ENCODE measurements around the gene PEX11B. TPM values are rescaled to one million over a fixed set of nuclear protein-coding genes. Genes with fewer than 3 reads are reported as not detected.

PEX11B gene
- polyA plus RNA-seq, 1 of the 3 experiments (the other 2 are of a cell fraction): 26.1 TPM

GRCh38 chr1:145917595-145917994 is 922 bp downstream of the PEX11B start:
- Histone ChIP-seq H3F3A (replicated peaks; ENCODE audit: insufficient read depth) (peaks cover 23% of the 10 kb centered on the region), H3K9me3 (no peaks in the 10 kb centered on the region), H3K36me3 (replicated peaks in 1 of 2; ENCODE audit: control insufficient read depth in 1 of 2, insufficient read depth in 2 of 2, low read length in 1 of 2) (peaks cover 21 to 27% of the 10 kb centered on the region in 2 experiments), H3K9me2 (no peaks in the 10 kb centered on the region), H3K27ac (ENCODE audit: low read depth in 2 of 2, low read length in 1 of 2) (no peak overlapping the region), H4K20me1 (ENCODE audit: insufficient read depth) (no peaks in the 10 kb centered on the region), H3K4me1 (ENCODE audit: control insufficient read depth in 1 of 2, insufficient read depth in 2 of 2, low read depth in 1 of 2, low read length in 1 of 2) (peaks cover 0 to 18% of the 10 kb centered on the region in 2 experiments; a peak in 2 of 4 replicates), H3K27me3 (ENCODE audit: insufficient read depth) (no peaks in the 10 kb centered on the region), H3K4me3 (ENCODE audit: low read depth in 2 of 2, low read length in 1 of 2) (peak overlapping the region; percentile 83 to 86), H2AFZ (ENCODE audit: low read depth) (peak overlapping the region; percentile 86; the same call in 1 of the 2 replicates), H3K4me2 (peak overlapping the region; percentile 91), H3K9ac (peak overlapping the region; percentile 80), H3K79me2 (ENCODE audit: insufficient read depth) (peaks cover 19% of the 10 kb centered on the region; the same call in 1 of the 2 replicates)
- POLR2A ChIA-PET: interaction anchor here (2.3 kb wide), 1 partner anchor 10 kb away, joined by 19 read pairs; the partner anchor contains the start of gene RBM8A
- CTCF ChIA-PET: interaction anchor here (2.4 to 16.4 kb wide), 4 partner anchors 9 to 73 kb away, joined by 7 to 281 read pairs (median 12); partner anchors contain the start of genes ITGA10, NUDT17 and RBM8A
- WGBS (ENCODE audit: low lambda C conversion rate): 86% methylated on average over 5 of the region's 5 CpGs
- DNase-seq: no peak
- TF ChIP-seq TEAD4 (IDR thresholded peaks at IDR 0.05; ENCODE audit: borderline replicate concordance, insufficient read depth) (no peak), FOXJ3 (CRISPR knock-in tag; IDR thresholded peaks at IDR 0.05) (no peak), CHD2 (IDR thresholded peaks at IDR 0.05; ENCODE audit: low read length, partially characterized antibody) (no peak), JUND (IDR thresholded peaks at IDR 0.05) (no peak), SMC3 (IDR thresholded peaks at IDR 0.05; ENCODE audit: low read depth, low read length) (no peak)
- TF ChIP-seq, protein P1, sequence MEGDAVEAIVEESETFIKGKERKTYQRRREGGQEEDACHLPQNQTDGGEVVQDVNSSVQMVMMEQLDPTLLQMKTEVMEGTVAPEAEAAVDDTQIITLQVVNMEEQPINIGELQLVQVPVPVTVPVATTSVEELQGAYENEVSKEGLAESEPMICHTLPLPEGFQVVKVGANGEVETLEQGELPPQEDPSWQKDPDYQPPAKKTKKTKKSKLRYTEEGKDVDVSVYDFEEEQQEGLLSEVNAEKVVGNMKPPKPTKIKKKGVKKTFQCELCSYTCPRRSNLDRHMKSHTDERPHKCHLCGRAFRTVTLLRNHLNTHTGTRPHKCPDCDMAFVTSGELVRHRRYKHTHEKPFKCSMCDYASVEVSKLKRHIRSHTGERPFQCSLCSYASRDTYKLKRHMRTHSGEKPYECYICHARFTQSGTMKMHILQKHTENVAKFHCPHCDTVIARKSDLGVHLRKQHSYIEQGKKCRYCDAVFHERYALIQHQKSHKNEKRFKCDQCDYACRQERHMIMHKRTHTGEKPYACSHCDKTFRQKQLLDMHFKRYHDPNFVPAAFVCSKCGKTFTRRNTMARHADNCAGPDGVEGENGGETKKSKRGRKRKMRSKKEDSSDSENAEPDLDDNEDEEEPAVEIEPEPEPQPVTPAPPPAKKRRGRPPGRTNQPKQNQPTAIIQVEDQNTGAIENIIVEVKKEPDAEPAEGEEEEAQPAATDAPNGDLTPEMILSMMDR (IDR thresholded peaks at IDR 0.05): no peak
- TF ChIP-seq, protein P2, sequence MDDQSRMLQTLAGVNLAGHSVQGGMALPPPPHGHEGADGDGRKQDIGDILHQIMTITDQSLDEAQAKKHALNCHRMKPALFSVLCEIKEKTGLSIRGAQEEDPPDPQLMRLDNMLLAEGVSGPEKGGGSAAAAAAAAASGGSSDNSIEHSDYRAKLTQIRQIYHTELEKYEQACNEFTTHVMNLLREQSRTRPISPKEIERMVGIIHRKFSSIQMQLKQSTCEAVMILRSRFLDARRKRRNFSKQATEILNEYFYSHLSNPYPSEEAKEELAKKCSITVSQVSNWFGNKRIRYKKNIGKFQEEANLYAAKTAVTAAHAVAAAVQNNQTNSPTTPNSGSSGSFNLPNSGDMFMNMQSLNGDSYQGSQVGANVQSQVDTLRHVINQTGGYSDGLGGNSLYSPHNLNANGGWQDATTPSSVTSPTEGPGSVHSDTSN (IDR thresholded peaks at IDR 0.05): no peak

GRCh38 chr1:145916745-145917144 is 1.8 kb downstream of the PEX11B start:
- H3K9me2 ChIP-seq: no peaks in the 10 kb centered on the region
- H3K9ac ChIP-seq: no peak overlapping the region
- no peaks in the 10 kb centered on the region for H3K27me3 ChIP-seq (ENCODE audit: insufficient read depth)
- peaks cover 0 to 18% of the 10 kb centered on the region in 2 experiments; a peak in 2 of 4 replicates for H3K4me1 ChIP-seq (ENCODE audit: control insufficient read depth in 1 of 2, insufficient read depth in 2 of 2, low read depth in 1 of 2, low read length in 1 of 2)
- H3K4me3 ChIP-seq (ENCODE audit: low read depth in 2 of 2, low read length in 1 of 2): no peak overlapping the region
- H3F3A ChIP-seq (replicated peaks; ENCODE audit: insufficient read depth): peaks cover 20% of the 10 kb centered on the region
- no peaks in the 10 kb centered on the region for H3K9me3 ChIP-seq
- DNase-seq: no peak
- ChIA-PET POLR2A (no interaction called here), CTCF (interaction anchor here (1.6 to 16.4 kb wide), 3 partner anchors 10 to 72 kb away, joined by 7 to 281 read pairs (median 8); partner anchors contain the start of genes NUDT17 and RBM8A)
- peaks cover 25 to 28% of the 10 kb centered on the region in 2 experiments for H3K36me3 ChIP-seq (replicated peaks in 1 of 2; ENCODE audit: control insufficient read depth in 1 of 2, insufficient read depth in 2 of 2, low read length in 1 of 2)
- peak overlapping the region; percentile 91; the same call in 1 of the 2 replicates for H3K4me2 ChIP-seq
- no peak overlapping the region for H3K27ac ChIP-seq (ENCODE audit: low read depth in 2 of 2, low read length in 1 of 2)
- TF ChIP-seq NFIC (IDR thresholded peaks at IDR 0.05; ENCODE audit: borderline replicate concordance) (no peak), RXRA (IDR thresholded peaks at IDR 0.05; ENCODE audit: borderline replicate concordance, low read depth) (no peak), USF2 (IDR thresholded peaks at IDR 0.05; ENCODE audit: borderline replicate concordance, low read depth, low read length) (no peak), POLR2AphosphoS5 (IDR thresholded peaks at IDR 0.05; ENCODE audit: low read depth, low read length) (no peak), RCOR1 (IDR thresholded peaks at IDR 0.05; ENCODE audit: low read length) (no peak), ELF1 (IDR thresholded peaks at IDR 0.05) (no peak), YY1 (IDR thresholded peaks at IDR 0.05; ENCODE audit: low read depth) (no peak), TAF1 (IDR thresholded peaks at IDR 0.05; ENCODE audit: borderline replicate concordance, low read depth, low read length) (no peak), RFX5 (IDR thresholded peaks at IDR 0.05; ENCODE audit: low read length) (no peak)
- no peaks in the 10 kb centered on the region for H4K20me1 ChIP-seq (ENCODE audit: insufficient read depth)
- H2AFZ ChIP-seq (ENCODE audit: low read depth): no peak overlapping the region
- WGBS (ENCODE audit: low lambda C conversion rate): 56% methylated on average over 5 of the region's 5 CpGs
- peaks cover 19% of the 10 kb centered on the region; the same call in 1 of the 2 replicates for H3K79me2 ChIP-seq (ENCODE audit: insufficient read depth)
